Non-pigmented ciliary epithelial cell (primary cell): ENCODE data around the gene FTH1.

Source experiments
- DNase-seq: peaks from one replicate; pipeline ENCODE4 v3.0.0-alpha.2; 2010; ENCODE audit warnings: low read depth

Gene FTH1

GRCh38 chr11:61948505-61948904 lies 18.9 kb downstream of the FTH1 start:
- no peak for DNase-seq

GRCh38 chr11:61947486-61948210 lies 19.8 kb downstream of the FTH1 start:
- DNase-seq: no peak

- no peak for DNase-seq
Observed at GRCh38 chr11:61946894-61947293, 20.5 kb downstream of the FTH1 start.

GRCh38 chr11:61945191-61945590 lies 22.2 kb downstream of the FTH1 start:
- no peak for DNase-seq

- DNase-seq: no peak
Observed at GRCh38 chr11:61940466-61940865, 27.0 kb downstream of the FTH1 start.

- DNase-seq: no peak
Observed at GRCh38 chr11:61935861-61936260, 31.6 kb downstream of the FTH1 start.

GRCh38 chr11:61930933-61931332 lies 36.5 kb downstream of the FTH1 start:
- DNase-seq: no peak

- DNase-seq: no peak
Observed at GRCh38 chr11:61928606-61929005, 38.8 kb downstream of the FTH1 start.

GRCh38 chr11:61927501-61927900 lies 39.9 kb downstream of the FTH1 start:
- DNase-seq: no peak

- no peak for DNase-seq
Observed at GRCh38 chr11:61926235-61926634, 41.2 kb downstream of the FTH1 start.

GRCh38 chr11:61925736-61926135 lies 41.7 kb downstream of the FTH1 start:
- no peak for DNase-seq

GRCh38 chr11:61924064-61924455 lies 43.4 kb downstream of the FTH1 start:
- DNase-seq: no peak

- no peak for DNase-seq
Observed at GRCh38 chr11:61923166-61924063, 44.0 kb downstream of the FTH1 start.

GRCh38 chr11:61922539-61922938 lies 44.9 kb downstream of the FTH1 start:
- DNase-seq: peak; percentile 11

GRCh38 chr11:61921446-61921845 lies 46.0 kb downstream of the FTH1 start:
- DNase-seq: no peak

- DNase-seq: no peak
Observed at GRCh38 chr11:61919705-61920631, 47.5 kb downstream of the FTH1 start.

- no peak for DNase-seq
Observed at GRCh38 chr11:61918938-61919704, 48.3 kb downstream of the FTH1 start.

- DNase-seq: no peak
Observed at GRCh38 chr11:61918251-61918937, 49.0 kb downstream of the FTH1 start.

- no peak for DNase-seq
Observed at GRCh38 chr11:61917334-61918109, 49.9 kb downstream of the FTH1 start, which contains the start of gene RAB3IL1. TSS of gene RAB3IL1 (minus strand) at chr11:61917566. CDS start at chr11:61917367, 199 bp downstream.
